HG03439 (cell line): Measurements from ENCODE around the gene OR4D6.

Experiments
- ATAC-seq: cut with Tn5 transposase; IDR thresholded peaks from one replicate; pipeline ENCODE4 v1.9.1; 2021; ENCODE audit warnings: mild to moderate bottlenecking, moderate library complexity; ENCODE audit not compliant: unreplicated experiment

Gene OR4D6

DNA sequence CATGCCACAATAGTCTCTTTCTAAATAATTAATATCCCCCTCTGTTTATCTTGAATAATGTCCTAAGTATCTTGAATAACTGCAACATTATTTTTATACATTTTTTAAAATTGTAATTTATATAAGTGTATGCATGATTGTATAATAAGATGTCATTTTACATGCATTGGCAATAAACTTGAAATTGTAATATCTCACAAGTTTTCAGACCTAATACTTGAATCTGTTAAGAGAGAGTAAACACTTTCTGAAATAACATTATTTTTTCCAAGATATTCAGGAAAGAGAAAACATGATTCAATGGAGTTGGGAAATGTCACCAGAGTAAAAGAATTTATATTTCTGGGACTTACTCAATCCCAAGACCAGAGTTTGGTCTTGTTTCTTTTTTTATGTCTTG is 46.5 kb downstream of the OR4D6 start, which contains the start of gene OR4D11:
OR4D11 (plus strand) TSS at position 301 of the 400 bp plus-strand sequence; CDS start at position 301, 0 bp downstream.
- no peak for ATAC-seq
